ENCODE data around the gene AP5Z1. TPM values are rescaled to one million over a fixed set of nuclear protein-coding genes. Genes with fewer than 3 reads are reported as not detected.
A peak's percentile ranks its signal among the peaks of the same experiment; 100 is the strongest.

The AP5Z1 gene
- total RNA-seq, 1 donor from 2014 or later, result 48.9 TPM

DNA sequence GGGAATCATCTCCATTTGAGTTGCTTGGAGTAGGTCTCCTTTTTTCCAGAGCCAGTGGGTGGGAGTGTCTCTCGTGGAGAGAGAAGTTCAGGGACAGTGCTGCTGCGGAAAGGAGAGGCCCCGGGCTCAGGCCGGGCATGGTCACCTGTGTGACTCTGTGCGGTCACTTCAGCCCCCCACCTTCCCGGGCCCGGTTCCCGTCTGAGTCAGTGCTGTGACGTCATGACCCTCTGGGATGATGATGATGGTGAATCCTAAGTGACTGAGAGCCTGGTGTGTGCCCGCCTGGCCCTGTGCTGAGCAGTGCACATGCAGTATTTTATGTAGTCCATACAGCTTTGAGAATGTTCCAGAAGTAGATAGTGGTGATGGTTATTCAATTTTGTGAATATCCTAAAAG is 32.6 kb upstream of the AP5Z1 start:
- TF ChIP-seq, protein P1, sequence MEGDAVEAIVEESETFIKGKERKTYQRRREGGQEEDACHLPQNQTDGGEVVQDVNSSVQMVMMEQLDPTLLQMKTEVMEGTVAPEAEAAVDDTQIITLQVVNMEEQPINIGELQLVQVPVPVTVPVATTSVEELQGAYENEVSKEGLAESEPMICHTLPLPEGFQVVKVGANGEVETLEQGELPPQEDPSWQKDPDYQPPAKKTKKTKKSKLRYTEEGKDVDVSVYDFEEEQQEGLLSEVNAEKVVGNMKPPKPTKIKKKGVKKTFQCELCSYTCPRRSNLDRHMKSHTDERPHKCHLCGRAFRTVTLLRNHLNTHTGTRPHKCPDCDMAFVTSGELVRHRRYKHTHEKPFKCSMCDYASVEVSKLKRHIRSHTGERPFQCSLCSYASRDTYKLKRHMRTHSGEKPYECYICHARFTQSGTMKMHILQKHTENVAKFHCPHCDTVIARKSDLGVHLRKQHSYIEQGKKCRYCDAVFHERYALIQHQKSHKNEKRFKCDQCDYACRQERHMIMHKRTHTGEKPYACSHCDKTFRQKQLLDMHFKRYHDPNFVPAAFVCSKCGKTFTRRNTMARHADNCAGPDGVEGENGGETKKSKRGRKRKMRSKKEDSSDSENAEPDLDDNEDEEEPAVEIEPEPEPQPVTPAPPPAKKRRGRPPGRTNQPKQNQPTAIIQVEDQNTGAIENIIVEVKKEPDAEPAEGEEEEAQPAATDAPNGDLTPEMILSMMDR (IDR thresholded peaks at IDR 0.05), result no peak
- no peaks in the 10 kb centered on the region for H3K27me3 ChIP-seq
- no peak overlapping the region for H3K4me3 ChIP-seq
- peaks cover 23% of the 10 kb centered on the region for H3K36me3 ChIP-seq
- peaks cover 59% of the 10 kb centered on the region for H3K4me1 ChIP-seq
- DNase-seq (no peak), ATAC-seq (no peak)
- intact Hi-C loops (cut with DNase I), result loop anchor here (10.0 kb wide), 1 partner anchor 58 kb away; the partner anchor contains the start of gene FOXK1
- no peak overlapping the region for H3K27ac ChIP-seq
- no peaks in the 10 kb centered on the region for H3K9me3 ChIP-seq

DNA sequence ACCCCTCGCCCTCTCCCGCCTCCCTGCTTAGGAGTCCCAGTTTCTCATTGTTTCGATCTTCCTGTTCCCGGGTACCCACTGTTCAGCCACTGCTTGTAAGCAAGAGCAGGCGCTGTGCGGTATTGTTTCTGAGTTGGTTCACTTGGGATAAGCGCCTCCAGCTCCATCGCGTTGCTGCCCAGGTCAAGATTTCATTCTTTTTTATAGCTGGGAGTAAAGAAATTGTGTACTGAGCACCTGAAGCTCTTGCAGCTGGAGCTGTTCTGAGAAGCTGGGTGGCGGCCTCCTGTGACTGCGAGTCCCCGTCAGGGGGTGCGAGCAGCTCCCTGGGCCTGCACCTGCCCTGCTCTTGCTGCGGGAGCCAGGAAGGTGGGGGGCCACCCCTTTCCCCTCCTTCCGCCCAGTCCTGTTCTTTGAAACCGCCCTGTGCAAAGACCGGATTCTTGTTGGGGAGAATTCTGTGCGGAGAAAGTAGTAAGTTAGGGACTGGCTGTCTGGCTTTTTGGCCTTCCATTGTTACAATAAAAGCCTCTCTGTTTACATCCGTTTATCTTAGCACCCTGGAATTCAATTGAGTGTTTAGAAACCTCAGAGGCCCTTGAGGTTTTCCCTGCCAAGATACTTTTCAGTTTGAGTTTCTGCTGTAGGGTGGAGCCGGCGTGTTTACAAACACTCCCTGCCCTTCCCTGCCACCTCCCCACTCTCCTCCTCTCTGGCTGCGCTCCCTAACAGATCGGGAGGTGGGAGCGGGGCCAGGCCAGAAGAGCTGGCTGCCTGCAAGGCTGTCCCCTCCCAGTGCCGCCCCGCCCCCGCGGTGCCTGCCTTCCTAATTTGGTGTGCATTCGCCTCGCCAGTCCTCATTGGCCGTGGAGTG is 30.8 kb upstream of the AP5Z1 start:
- intact Hi-C loops (cut with DNase I), result loop anchor here (10.0 kb wide), 1 partner anchor 60 kb away; the partner anchor contains the start of gene FOXK1
- Histone ChIP-seq H3K27me3 (no peaks in the 10 kb centered on the region), H3K4me3 (peak overlapping the region; percentile 42), H3K36me3 (peaks cover 32% of the 10 kb centered on the region), H3K4me1 (peaks cover 52% of the 10 kb centered on the region), H3K9me3 (no peaks in the 10 kb centered on the region), H3K27ac (peak overlapping the region; percentile 99)
- TF ChIP-seq, protein P1 (IDR thresholded peaks at IDR 0.05), result no peak
- ATAC-seq (peak; percentile 95), DNase-seq (peak; percentile 100)

DNA sequence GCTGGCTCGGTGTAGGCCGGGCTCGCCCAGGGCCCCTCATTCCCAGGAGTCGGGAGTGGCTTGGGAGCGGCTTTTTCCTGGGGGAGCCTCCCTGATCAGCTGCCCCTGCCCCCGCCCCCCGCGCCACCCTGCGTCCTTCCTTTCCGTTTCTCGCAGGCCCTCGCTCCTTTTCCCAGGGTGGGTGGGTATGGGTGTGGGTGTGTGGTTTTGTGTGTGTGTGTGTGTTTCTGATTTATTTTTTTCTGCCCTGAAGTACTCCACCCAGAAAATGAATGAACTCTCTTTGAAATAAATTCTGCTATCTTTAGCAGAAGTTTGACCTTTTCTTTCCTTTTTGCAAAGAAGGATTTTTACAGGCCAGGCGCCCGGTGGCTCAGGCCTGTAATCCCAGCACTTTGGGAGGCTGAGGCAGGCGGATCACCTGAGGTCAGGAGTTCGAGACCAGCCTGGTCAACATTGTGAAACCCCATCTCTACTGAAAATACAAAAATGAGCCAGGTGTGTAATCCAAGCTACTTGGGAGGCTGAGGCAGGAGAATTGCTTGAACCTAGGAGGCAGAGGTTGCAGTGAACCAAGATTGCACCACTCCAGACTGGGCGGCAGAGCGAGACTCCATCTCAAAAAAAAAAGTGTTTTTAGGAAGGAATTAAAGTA is 30.0 kb upstream of the AP5Z1 start:
- no peak for ATAC-seq
- Histone ChIP-seq H3K27me3 (no peaks in the 10 kb centered on the region), H3K9me3 (no peaks in the 10 kb centered on the region), H3K27ac (peak overlapping the region; percentile 99), H3K4me1 (peaks cover 47% of the 10 kb centered on the region), H3K36me3 (peaks cover 32% of the 10 kb centered on the region), H3K4me3 (peak overlapping the region; percentile 42)
- TF ChIP-seq, protein P1 (IDR thresholded peaks at IDR 0.05), result no peak
- no peak for DNase-seq
- intact Hi-C loops (cut with DNase I), result loop anchor here (10.0 kb wide), 1 partner anchor 61 kb away; the partner anchor contains the start of gene FOXK1

DNA sequence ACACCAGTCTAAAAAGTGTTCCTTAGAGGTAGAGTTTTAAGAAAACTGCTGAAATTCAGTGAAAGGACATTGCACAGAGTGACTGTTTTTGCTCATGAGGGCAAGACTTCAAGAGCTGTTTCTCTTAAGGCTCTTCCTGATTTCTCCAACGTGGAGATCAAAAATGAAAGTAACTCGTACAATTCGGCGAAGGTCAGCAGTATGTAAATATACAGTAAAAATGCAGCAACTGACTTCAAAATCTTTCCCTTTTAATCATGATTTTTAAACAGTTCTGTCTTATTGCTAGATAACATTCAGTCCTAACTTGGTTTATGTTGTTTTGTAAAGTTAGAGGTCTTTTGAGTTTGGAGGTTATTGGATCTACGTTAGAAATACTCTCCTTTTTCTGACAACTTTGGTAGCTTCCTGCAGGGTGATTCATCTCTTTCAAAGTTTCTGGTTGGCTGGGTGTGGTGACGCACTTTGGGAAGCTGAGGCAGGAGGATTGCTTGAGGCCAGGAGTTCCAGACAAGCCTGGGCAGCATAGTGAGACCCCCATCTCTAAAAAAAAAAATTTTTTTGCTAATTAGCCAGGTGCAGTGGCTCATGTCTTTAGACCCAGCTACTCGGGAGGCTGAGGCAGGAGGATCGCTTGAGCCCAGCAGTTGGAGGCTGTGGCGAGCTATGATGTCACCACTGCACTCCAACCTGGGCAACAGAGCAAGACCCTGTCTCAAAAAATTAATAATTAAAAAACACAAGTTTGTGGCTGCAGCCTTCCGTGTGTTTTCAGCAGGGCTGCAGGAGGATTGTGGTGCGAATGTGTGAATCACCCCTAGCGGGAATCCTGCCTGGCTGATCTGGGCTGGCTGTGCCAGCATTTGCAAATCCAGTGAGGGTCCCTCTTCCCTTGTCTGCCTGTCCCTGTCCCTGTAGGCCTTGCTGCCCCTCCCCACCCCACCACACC is 29.2 kb upstream of the AP5Z1 start:
- Histone ChIP-seq H3K9me3 (no peaks in the 10 kb centered on the region), H3K27ac (peak overlapping the region; percentile 99), H3K4me1 (peaks cover 47% of the 10 kb centered on the region), H3K4me3 (peak overlapping the region; percentile 42), H3K36me3 (peaks cover 27% of the 10 kb centered on the region), H3K27me3 (no peaks in the 10 kb centered on the region)
- DNase-seq, result no peak
- TF ChIP-seq, protein P1 (IDR thresholded peaks at IDR 0.05), result no peak
- intact Hi-C loops (cut with DNase I), result loop anchor here (10.0 kb wide), 1 partner anchor 61 kb away; the partner anchor contains the start of gene FOXK1
- ATAC-seq, result no peak

DNA sequence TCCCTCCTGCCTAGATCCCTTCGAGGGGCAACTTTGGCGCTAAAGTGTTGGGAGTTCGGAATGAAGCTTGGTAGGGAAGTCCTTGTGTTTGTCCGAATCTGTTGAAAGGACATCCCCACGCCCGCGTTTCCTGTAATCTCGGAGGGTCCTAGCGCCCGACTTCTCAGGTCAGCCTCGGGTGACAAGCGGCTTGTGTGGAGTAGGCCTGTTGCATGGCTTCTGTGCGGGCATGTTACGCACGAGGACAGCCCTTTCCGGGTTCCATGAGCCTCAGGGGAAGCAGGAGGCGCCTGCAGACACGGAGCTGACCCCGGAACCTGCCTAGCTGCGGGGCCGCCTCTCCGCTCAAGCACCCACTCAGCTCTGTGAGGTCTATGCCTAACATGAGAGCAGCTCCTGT is 28.4 kb upstream of the AP5Z1 start:
- Histone ChIP-seq H3K27ac (peak overlapping the region; percentile 99), H3K4me3 (no peak overlapping the region), H3K36me3 (peaks cover 19% of the 10 kb centered on the region), H3K9me3 (no peaks in the 10 kb centered on the region), H3K4me1 (peaks cover 47% of the 10 kb centered on the region), H3K27me3 (no peaks in the 10 kb centered on the region)
- ATAC-seq, result no peak
- TF ChIP-seq, protein P1 (IDR thresholded peaks at IDR 0.05), result no peak
- DNase-seq, result no peak
- intact Hi-C loops (cut with DNase I), result loop anchor here (10.0 kb wide), 1 partner anchor 62 kb away; the partner anchor contains the start of gene FOXK1

All from upper lobe of right lung (tissue), 1 donor.